HepG2 (cell line): ENCODE measurements around the gene RETREG2. TPM values are rescaled to one million over a fixed set of nuclear protein-coding genes. Genes with fewer than 3 reads are reported as not detected.

Experiments
- ATAC-seq: fragments of 200-7000 bp; cut with Tn5 transposase; 3 replicates; pipeline ENCODE4 v1.9.1; 2020; ENCODE audit warnings: mild to moderate bottlenecking, moderate library complexity
- BruUV-seq: library from RNA; stranded (reverse); fragments of 400-500 nt; replicated peaks from 2 replicates; lab custom pipeline; 2021; lab: Mats Ljungman, UMichigan
- CTCF ChIA-PET: fragments of 300-600 bp; formaldehyde crosslinking; extraction: SDS; loops from one replicate; lab custom pipeline; 2021; ENCODE audit warnings: low total read pairs, inconsistent platforms, low intra/inter-chr PET ratio; lab: Yijun Ruan, JAX
- POLR2A ChIA-PET: fragments of 350-600 bp; sonication (Branson Sonifier 250); formaldehyde crosslinking; loops from one replicate; lab custom pipeline; 2020; ENCODE audit warnings: antibody characterized with exemption, inconsistent platforms; lab: Yijun Ruan, JAX
- DNase-seq: peaks from one replicate; pipeline ENCODE4 v3.0.0-alpha.2; 2015; ENCODE audit warnings: low spot score
- FAIRE-seq: peaks from 3 replicates; lab custom pipeline; 2011; peaks lifted over from hg19 to GRCh38; lab: Jason Lieb, UNC
- H2AFZ ChIP-seq: one replicate; pipeline ENCODE4 v1.6.1; 2011; ENCODE audit warnings: low read length, inconsistent platforms
- H3K27ac ChIP-seq: fragments of 300-600 bp; 3 replicates; pipeline ENCODE4 v1.8.0; 2011; ENCODE audit warnings: mixed run types, mild to moderate bottlenecking, mixed read lengths, low read length, inconsistent platforms; ENCODE audit not compliant: insufficient read depth; ENCODE audit errors: extremely low read length
- H3K27me3 ChIP-seq, 2 experiments: fragments of 200-600 bp in 1 of 2; 2 replicates in 1 of 2; 3 replicates in 1 of 2; pipeline versions ENCODE4 v1.6.0 to v1.8.0; 2011; ENCODE audit warnings: low read length in 2 of 2, mild to moderate bottlenecking in 2 of 2, moderate library complexity in 2 of 2, inconsistent platforms in 1 of 2; ENCODE audit not compliant: insufficient read depth in 2 of 2, control insufficient read depth in 1 of 2
- H3K36me3 ChIP-seq, 2 experiments: fragments of 200-600 bp in 1 of 2; replicated peaks in 1 of 2; 2 replicates in 1 of 2; 3 replicates in 1 of 2; pipeline versions ENCODE4 v1.5.1 to v1.8.0; 2011; ENCODE audit warnings: low read length in 2 of 2, inconsistent platforms in 1 of 2; ENCODE audit not compliant: insufficient read depth in 2 of 2, control insufficient read depth in 1 of 2
- H3K4me1 ChIP-seq: 2 replicates; pipeline ENCODE4 v1.5.1; 2012; ENCODE audit warnings: low read length, inconsistent platforms; ENCODE audit not compliant: insufficient read depth
- H3K4me2 ChIP-seq: 2 replicates; pipeline ENCODE4 v1.6.0; 2011; ENCODE audit warnings: low read depth, low read length, inconsistent platforms
- H3K4me3 ChIP-seq, 3 experiments: fragments of 200-600 bp in 1 of 3; sonication (generic), shearing (Covaris generic) in 1 of 3; replicated peaks in 1 of 3; 2 replicates each; pipeline ENCODE4 v1.5.1; 2011 to 2016; ENCODE audit warnings: low read length in 3 of 3, inconsistent platforms in 2 of 3, low read depth in 2 of 3, mild to moderate bottlenecking in 2 of 3, control low read depth in 1 of 3, mixed read lengths in 1 of 3; ENCODE audit not compliant: insufficient read depth in 1 of 3
- H3K79me2 ChIP-seq: one replicate; pipeline ENCODE4 v1.6.1; 2011; ENCODE audit warnings: low read length, inconsistent platforms; ENCODE audit not compliant: insufficient read depth
- H3K9ac ChIP-seq: 2 replicates; pipeline ENCODE4 v1.6.0; 2011; ENCODE audit warnings: mild to moderate bottlenecking, low read depth, low read length, inconsistent platforms; ENCODE audit not compliant: insufficient read depth
- H3K9me3 ChIP-seq: 2 replicates; pipeline ENCODE4 v1.5.1; 2012; ENCODE audit warnings: mild to moderate bottlenecking, low read length
- H4K20me1 ChIP-seq: 2 replicates; pipeline ENCODE4 v1.6.0; 2011; ENCODE audit warnings: inconsistent platforms, mild to moderate bottlenecking, low read length, moderate library complexity; ENCODE audit not compliant: insufficient read depth
- AGO2 ChIP-seq: fragments of 200-400 bp; formaldehyde crosslinking; optimal IDR thresholded peaks from 2 replicates; pipeline ENCODE3; 2017; ENCODE audit warnings: mild to moderate bottlenecking, low read depth, low read length, moderate library complexity
- HNF4G ChIP-seq, 2 experiments: sonication (generic) in 1 of 2; formaldehyde crosslinking in 1 of 2; IDR thresholded peaks; 2 replicates each; pipeline versions ENCODE4 v1.4.0 to v1.6.1; 2011 to 2020; ENCODE audit warnings: borderline replicate concordance in 2 of 2, low read depth in 2 of 2, mild to moderate bottlenecking in 2 of 2, low read length in 1 of 2, missing genetic modification reagents in 1 of 2, moderate library complexity in 1 of 2
- KLF13 ChIP-seq: sonication (generic); formaldehyde crosslinking; IDR thresholded peaks from 2 replicates; pipeline ENCODE4 v1.4.0; 2020; ENCODE audit warnings: mild to moderate bottlenecking, missing genetic modification reagents
- POGZ ChIP-seq: sonication (generic); formaldehyde crosslinking; IDR thresholded peaks from 2 replicates; pipeline ENCODE4 v1.4.0; 2020; ENCODE audit warnings: mild to moderate bottlenecking, missing genetic modification reagents
- RBFOX2 ChIP-seq: fragments of 200-400 bp; formaldehyde crosslinking; IDR thresholded peaks from 2 replicates; pipeline ENCODE4 v1.6.1; 2017; ENCODE audit warnings: low read depth, mild to moderate bottlenecking, low read length
- RBM22 ChIP-seq: fragments of 200-400 bp; formaldehyde crosslinking; optimal IDR thresholded peaks from 2 replicates; pipeline ENCODE3; 2017; ENCODE audit warnings: mild to moderate bottlenecking, low read length, moderate library complexity
- SRF ChIP-seq: IDR thresholded peaks from 2 replicates; pipeline ENCODE4 v1.6.1; 2011; ENCODE audit warnings: mild to moderate bottlenecking, low read depth, low read length, moderate library complexity
- TBL1XR1 ChIP-seq: fragments of 150-350 bp; IDR thresholded peaks from 2 replicates; pipeline ENCODE4 v1.6.1; 2014; ENCODE audit warnings: borderline replicate concordance, low read length; ENCODE audit not compliant: partially characterized antibody
- ZBTB38 ChIP-seq: sonication (generic); formaldehyde crosslinking; IDR thresholded peaks from 2 replicates; pipeline ENCODE4 v1.5.1; 2020; ENCODE audit warnings: mild to moderate bottlenecking, missing genetic modification reagents
- ZBTB4 ChIP-seq: sonication (generic); formaldehyde crosslinking; IDR thresholded peaks from 2 replicates; pipeline ENCODE4 v1.4.0; 2020; ENCODE audit warnings: missing genetic modification reagents, mild to moderate bottlenecking, borderline replicate concordance
- ZNF207 ChIP-seq: fragments of 450-650 bp; IDR thresholded peaks from 2 replicates; pipeline ENCODE4 v1.6.1; 2016; ENCODE audit warnings: antibody characterized with exemption, borderline replicate concordance
- ZNF253 ChIP-seq: sonication (generic); formaldehyde crosslinking; IDR thresholded peaks from 2 replicates; pipeline ENCODE4 v1.8.0; 2022; ENCODE audit warnings: mild to moderate bottlenecking, missing genetic modification reagents, borderline replicate concordance
- ZNF746 ChIP-seq: sonication (generic); formaldehyde crosslinking; IDR thresholded peaks from 2 replicates; pipeline ENCODE4 v1.8.0; 2022; ENCODE audit warnings: mild to moderate bottlenecking, missing genetic modification reagents
- ZNF839 ChIP-seq: sonication (generic); formaldehyde crosslinking; IDR thresholded peaks from 2 replicates; pipeline ENCODE4 v1.4.0; 2020; ENCODE audit warnings: missing genetic modification reagents, mild to moderate bottlenecking, borderline replicate concordance
- WGBS: methylation state at CpG from one replicate; pipeline ENCODE4 v1.1.6; 2017; ENCODE audit warnings: low lambda C conversion rate; 5-methylcytosine and 5-hydroxymethylcytosine counted together
- in situ Hi-C: cut with HindIII; loops from 2 replicates; pipeline ENCODE4 v1.10.0; 2017; ENCODE audit warnings: low pct_unique_long_range_greater_than_20kb; ENCODE audit not compliant: extremely low pct_ligation_motif_present
- intact Hi-C: fragments of 100-400 bp; cut with micrococcal nuclease; formaldehyde crosslinking; loops from one replicate; pipeline ENCODE4 v1.10.0; 2022; ENCODE audit not compliant: unreplicated experiment
- polyA plus RNA-seq, 8 experiments: library from polyadenylated mRNA; depleted of rRNA in 3 of 8; stranded (reverse) in 7 of 8; unstranded in 1 of 8; fragments of >200 nt; fragmentation: Illumina TruSeq in 4 of 8; extraction: Trizol in 4 of 8; gene quantifications; 2 replicates each; pipeline versions ENCODE4 v1.2.1 to v1.2.3, GENCODE V29; 2011 to 2016; ENCODE audit warnings: low read depth in 4 of 8, missing spikeins in 1 of 8, mixed read lengths in 1 of 8; ENCODE audit not compliant: insufficient read depth in 1 of 8
- total RNA-seq, 5 experiments: library from RNA; depleted of rRNA; stranded (reverse); fragments of >200 nt; fragmentation: Illumina TruSeq; extraction: Trizol; gene quantifications; 2 replicates each; pipeline ENCODE4 v1.2.3, GENCODE V29; 2016; ENCODE audit warnings: low read depth in 1 of 5
- TF ChIP-seq, protein P1 (sequence below): sonication (generic); formaldehyde crosslinking; IDR thresholded peaks from 2 replicates; pipeline ENCODE4 v1.4.0; 2020; ENCODE audit warnings: missing genetic modification reagents
- TF ChIP-seq, protein P2 (sequence below): sonication (generic); formaldehyde crosslinking; IDR thresholded peaks from 2 replicates; pipeline ENCODE4 v1.5.0; 2020; ENCODE audit warnings: missing genetic modification reagents

The RETREG2 gene
- total and polyA plus RNA-seq, 2 of the 13 experiments (the other 11 are each of a cell fraction or from before 2014, with no cell fraction given) = 86.0 to 134 TPM

DNA sequence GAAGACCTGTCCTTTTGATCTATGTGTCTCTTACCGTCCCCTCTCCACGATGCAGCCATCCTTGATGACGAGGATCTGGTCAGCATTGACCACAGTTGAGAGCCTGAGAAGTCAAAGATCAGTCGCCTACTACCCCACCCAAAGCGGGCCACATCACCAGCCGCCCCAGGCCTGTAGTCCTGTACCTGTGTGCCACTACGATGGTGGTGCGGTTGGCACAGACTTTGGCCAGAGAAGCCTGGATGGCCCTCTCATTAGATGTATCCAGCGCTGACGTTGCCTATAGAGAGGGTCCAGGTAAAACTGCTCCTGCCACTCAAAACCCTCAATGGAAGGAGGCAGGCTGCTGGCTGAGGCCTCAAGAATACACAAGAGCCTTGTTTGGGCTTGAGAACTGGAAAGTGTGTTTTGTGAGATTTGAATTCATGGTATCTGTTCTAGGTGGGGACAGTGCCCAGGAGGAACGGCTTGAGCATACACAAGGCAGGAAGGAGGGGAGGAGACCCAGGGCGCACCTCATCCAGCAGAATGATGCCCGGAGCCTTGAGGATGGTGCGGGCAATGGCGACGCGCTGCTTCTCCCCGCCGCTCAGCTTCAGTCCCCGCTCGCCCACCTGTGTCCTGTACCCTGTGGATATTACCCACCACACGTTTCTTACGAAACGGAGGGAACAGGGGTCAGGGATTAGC, 32.3 kb downstream of the RETREG2 start (continued):
- TF ChIP-seq ZNF746 (CRISPR knock-in tag) (no peak), RBFOX2 (peak; percentile 57; the same call in 1 of the 2 replicates), KLF13 (no peak), ZNF839 (0 out of 2 replicates have a peak, but pooled peaks have one; percentile 28), AGO2 (peak; percentile 67), POGZ (CRISPR knock-in tag) (no peak)
- TF ChIP-seq, protein P1, sequence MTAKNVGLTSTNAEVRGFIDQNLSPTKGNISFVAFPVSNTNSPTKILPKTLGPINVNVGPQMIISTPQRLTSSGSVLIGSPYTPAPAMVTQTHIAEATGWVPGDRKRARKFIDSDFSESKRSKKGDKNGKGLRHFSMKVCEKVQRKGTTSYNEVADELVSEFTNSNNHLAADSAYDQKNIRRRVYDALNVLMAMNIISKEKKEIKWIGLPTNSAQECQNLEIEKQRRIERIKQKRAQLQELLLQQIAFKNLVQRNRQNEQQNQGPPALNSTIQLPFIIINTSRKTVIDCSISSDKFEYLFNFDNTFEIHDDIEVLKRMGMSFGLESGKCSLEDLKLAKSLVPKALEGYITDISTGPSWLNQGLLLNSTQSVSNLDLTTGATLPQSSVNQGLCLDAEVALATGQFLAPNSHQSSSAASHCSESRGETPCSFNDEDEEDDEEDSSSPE (CRISPR knock-in tag) = no peak

GRCh38 chr2:219210886-219211362, 32.8 kb downstream of the RETREG2 start:
- POLR2A ChIA-PET = interaction anchor here (1.0 to 3.4 kb wide), 7 partner anchors 10 to 51 kb away, joined by 4 to 20 read pairs (median 7); partner anchors contain the start of genes ANKZF1, ATG9A, CNPPD1 and NHEJ1
- H3K9me3 ChIP-seq = no peaks in the 10 kb centered on the region
- intact Hi-C loops = loop anchor here (1.0 kb wide), 1 partner anchor 40 kb away; no protein-coding TSS in a partner anchor
- peaks cover 6% of the 10 kb centered on the region for H3K79me2 ChIP-seq
- peaks cover 34 to 58% of the 10 kb centered on the region in 2 experiments for H3K36me3 ChIP-seq
- no peak overlapping the region for H3K4me2 ChIP-seq
- no peak for ATAC-seq
- WGBS = 95% methylated on average over 9 of the region's 9 CpGs
- no peaks in the 10 kb centered on the region; a peak in 1 of 5 replicates for H3K27me3 ChIP-seq
- H3K9ac ChIP-seq = no peak overlapping the region
- in situ Hi-C loops = no loop called here
- H3K27ac ChIP-seq = peak overlapping the region; percentile 38
- CTCF ChIA-PET = interaction anchor here (1.3 to 2.5 kb wide), 3 partner anchors 39 to 51 kb away, joined by 3 to 28 read pairs (median 17); partner anchors contain the start of gene NHEJ1
- no peak for FAIRE-seq
- H2AFZ ChIP-seq = no peak overlapping the region
- H3K4me1 ChIP-seq = peaks cover 69% of the 10 kb centered on the region
- BruUV-seq = no TSS peak
- no peak overlapping the region for H3K4me3 ChIP-seq
- H4K20me1 ChIP-seq = no peaks in the 10 kb centered on the region
- DNase-seq = no peak
- TF ChIP-seq ZNF207 = no peak
- TF ChIP-seq, protein P2, sequence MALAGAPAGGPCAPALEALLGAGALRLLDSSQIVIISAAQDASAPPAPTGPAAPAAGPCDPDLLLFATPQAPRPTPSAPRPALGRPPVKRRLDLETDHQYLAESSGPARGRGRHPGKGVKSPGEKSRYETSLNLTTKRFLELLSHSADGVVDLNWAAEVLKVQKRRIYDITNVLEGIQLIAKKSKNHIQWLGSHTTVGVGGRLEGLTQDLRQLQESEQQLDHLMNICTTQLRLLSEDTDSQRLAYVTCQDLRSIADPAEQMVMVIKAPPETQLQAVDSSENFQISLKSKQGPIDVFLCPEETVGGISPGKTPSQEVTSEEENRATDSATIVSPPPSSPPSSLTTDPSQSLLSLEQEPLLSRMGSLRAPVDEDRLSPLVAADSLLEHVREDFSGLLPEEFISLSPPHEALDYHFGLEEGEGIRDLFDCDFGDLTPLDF = no peak
- TF ChIP-seq RBM22 = peak; percentile 75
- TF ChIP-seq ZBTB4 = peak; percentile 31; the same call in 1 of the 2 replicates
- no peak for TF ChIP-seq HNF4G (IDR thresholded peaks at IDR 0.05; ENCODE audit: borderline replicate concordance, low read depth, low read length)
- no peak for TF ChIP-seq HNF4G (CRISPR knock-in tag; IDR thresholded peaks at IDR 0.05; ENCODE audit: borderline replicate concordance, low read depth)
- no peak for TF ChIP-seq SRF
- TF ChIP-seq TBL1XR1 = no peak
- no peak for TF ChIP-seq ZNF253 (CRISPR knock-in tag)
- peak; percentile 33; the same call in 1 of the 2 replicates for TF ChIP-seq ZBTB38 (CRISPR knock-in tag)
